SK-N-SH treated with all-trans-retinoic acid at 6 μM for 48 hours (cell line): ENCODE measurements around the gene DIP2C.

Experiments used
- PATZ1 ChIP-seq: fragments of 250-450 bp; sonication (Bioruptor Pico); IDR thresholded peaks from 2 replicates; pipeline ENCODE4 v1.8.0; 2020; ENCODE audit warnings: mild to moderate bottlenecking, moderate library complexity, borderline replicate concordance
- ZC3H10 ChIP-seq: fragments of 250-450 bp; sonication (Bioruptor Pico); IDR thresholded peaks from 2 replicates; pipeline ENCODE4 v1.5.1; 2021; ENCODE audit warnings: mild to moderate bottlenecking, moderate library complexity

- no peak for TF ChIP-seq PATZ1
- TF ChIP-seq ZC3H10, result no peak
Measured at GRCh38 chr10:633279-634245, 55.9 kb downstream of the DIP2C start.
